GM19455 (cell line): ENCODE measurements around the gene TPX2.

Experiments used
- ATAC-seq: cut with Tn5 transposase; IDR thresholded peaks from one replicate; pipeline ENCODE4 v1.9.1; 2021; ENCODE audit not compliant: unreplicated experiment

Gene TPX2

GRCh38 chr20:31845300-31845863, 106.3 kb downstream of the TPX2 start, which contains the start of gene FOXS1:
Gene FOXS1, minus strand, starts transcription at chr20:31845604. Its CDS starts 62 bp downstream, at chr20:31845542.
- ATAC-seq, result no peak

GRCh38 chr20:31846793-31847138, 107.7 kb downstream of the TPX2 start:
- no peak for ATAC-seq

- ATAC-seq, result no peak
Measured at GRCh38 chr20:31848088-31848999, 109.3 kb downstream of the TPX2 start.

- ATAC-seq, result no peak
Measured at GRCh38 chr20:31849306-31849930, 110.3 kb downstream of the TPX2 start.
